Stimulated activated CD4-positive, alpha-beta T cell treated with anti-CD3 and anti-CD28 coated beads, Interleukin-12 subunit alpha, Interleukin-12 subunit beta, amount 100 ng/mL, for 4 hours (primary cell): ENCODE results near the gene ATRAID.

ENCODE experiments used
- DNase-seq: peaks from one replicate; pipeline ENCODE4 v3.0.0-alpha.2; 2020

Gene ATRAID

GRCh38 chr2:27251766-27252165, 39.9 kb downstream of the ATRAID start:
- DNase-seq: no peak

- no peak for DNase-seq
Observed at GRCh38 chr2:27255187-27255586, 43.3 kb downstream of the ATRAID start.

GRCh38 chr2:27255660-27256059, 43.8 kb downstream of the ATRAID start:
- DNase-seq: no peak

GRCh38 chr2:27256855-27257454, 45.1 kb downstream of the ATRAID start:
- DNase-seq: no peak

GRCh38 chr2:27258051-27258450, 46.2 kb downstream of the ATRAID start:
- no peak for DNase-seq

GRCh38 chr2:27261241-27261925, 49.5 kb downstream of the ATRAID start:
- DNase-seq: no peak

GRCh38 chr2:27261926-27262298, 50.1 kb downstream of the ATRAID start:
- DNase-seq: no peak

GRCh38 chr2:27262379-27263286, 50.8 kb downstream of the ATRAID start, which contains the start of gene SLC30A3:
Gene SLC30A3 (minus strand): TSS chr2:27263047. CDS start chr2:27262906, 141 bp downstream.
- DNase-seq: peak; percentile 70

- DNase-seq: no peak
Observed at GRCh38 chr2:27263287-27264252, 51.7 kb downstream of the ATRAID start.

GRCh38 chr2:27264253-27264752, 52.5 kb downstream of the ATRAID start:
- no peak for DNase-seq

GRCh38 chr2:27264753-27265535, 53.1 kb downstream of the ATRAID start:
- DNase-seq: peak; percentile 60

GRCh38 chr2:27265536-27265870, 53.7 kb downstream of the ATRAID start:
- no peak for DNase-seq
